ENCODE results near the gene SNX21.

Gene SNX21

DNA sequence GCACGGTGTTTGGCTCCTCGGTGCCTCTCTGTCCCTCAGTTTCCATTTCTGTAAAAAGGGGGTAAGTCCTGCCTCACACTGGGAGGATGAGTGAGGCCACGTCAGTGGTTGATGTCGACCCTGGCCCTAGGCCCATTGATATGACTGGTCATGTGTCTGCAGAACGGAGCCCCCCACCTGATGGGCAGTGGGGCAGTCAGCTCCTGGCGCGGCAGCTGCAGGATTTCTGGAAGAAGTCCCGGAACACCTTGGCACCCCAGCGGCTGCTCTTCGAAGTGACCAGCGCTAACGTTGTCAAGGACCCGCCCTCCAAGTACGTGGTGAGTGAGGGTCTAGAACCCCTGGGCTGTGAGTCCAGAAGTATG, 1.2 kb downstream of the SNX21 start:
- ATAC-seq (no peak), DNase-seq (no peak)
- H3K27ac Mint-ChIP-seq = no peak overlapping the region
- H3K4me3 Mint-ChIP-seq = peak overlapping the region; percentile 82 to 91
- H3K4me1 Mint-ChIP-seq = peaks cover 11% of the 10 kb centered on the region
- H3K27me3 Mint-ChIP-seq = no peaks in the 10 kb centered on the region
- no peaks in the 10 kb centered on the region for H3K9me3 Mint-ChIP-seq

DNA sequence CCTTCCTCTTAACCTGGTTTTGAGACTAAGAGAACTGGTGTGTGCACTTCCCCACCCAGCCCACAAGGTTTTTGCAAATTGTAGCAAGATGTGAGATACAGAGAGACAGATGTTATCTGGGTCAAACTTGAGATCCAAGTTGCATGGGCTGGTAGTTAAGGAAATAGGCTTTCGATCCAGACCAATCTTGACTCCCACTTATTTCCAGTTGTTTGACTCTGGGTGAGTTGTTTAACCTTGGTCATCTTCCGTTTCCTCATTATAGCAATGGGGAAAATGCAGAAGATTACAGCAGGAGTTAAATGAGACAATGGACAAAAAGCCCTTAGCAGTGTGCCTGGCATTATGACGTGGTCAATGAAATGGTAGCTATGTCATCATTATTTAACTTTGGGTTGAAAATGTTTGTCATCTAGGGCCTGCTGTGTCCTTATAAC, 1.7 kb downstream of the SNX21 start:
- no peaks in the 10 kb centered on the region for H3K27me3 Mint-ChIP-seq
- no peaks in the 10 kb centered on the region for H3K9me3 Mint-ChIP-seq
- ATAC-seq (no peak), DNase-seq (no peak)
- peaks cover 11% of the 10 kb centered on the region for H3K4me1 Mint-ChIP-seq
- H3K4me3 Mint-ChIP-seq = no peak overlapping the region
- H3K27ac Mint-ChIP-seq = no peak overlapping the region

DNA sequence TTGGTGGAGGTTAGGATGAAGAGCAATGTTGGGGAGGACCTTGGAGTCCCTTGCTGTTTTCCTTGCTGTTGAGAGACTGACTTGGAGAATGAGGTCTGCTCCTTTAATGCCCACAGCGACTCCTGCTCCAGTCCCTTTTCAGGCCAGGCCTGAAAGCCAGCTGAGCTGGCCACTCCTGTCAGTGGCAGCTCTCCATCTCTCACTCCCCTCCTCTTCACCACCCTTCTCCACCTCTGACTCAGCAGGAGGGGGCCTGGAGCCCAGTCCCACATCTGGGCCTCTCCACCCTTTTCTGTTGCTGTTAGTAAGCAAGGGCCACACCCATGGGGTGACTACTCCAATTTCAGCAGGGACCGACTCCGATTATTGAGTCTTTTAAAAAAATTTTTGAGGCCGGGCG, 2.2 kb downstream of the SNX21 start:
- Mint-ChIP-seq H3K27ac (no peak overlapping the region), H3K4me1 (peaks cover 11% of the 10 kb centered on the region), H3K27me3 (no peaks in the 10 kb centered on the region), H3K9me3 (no peaks in the 10 kb centered on the region), H3K4me3 (no peak overlapping the region)
- ATAC-seq (no peak), DNase-seq (no peak)

DNA sequence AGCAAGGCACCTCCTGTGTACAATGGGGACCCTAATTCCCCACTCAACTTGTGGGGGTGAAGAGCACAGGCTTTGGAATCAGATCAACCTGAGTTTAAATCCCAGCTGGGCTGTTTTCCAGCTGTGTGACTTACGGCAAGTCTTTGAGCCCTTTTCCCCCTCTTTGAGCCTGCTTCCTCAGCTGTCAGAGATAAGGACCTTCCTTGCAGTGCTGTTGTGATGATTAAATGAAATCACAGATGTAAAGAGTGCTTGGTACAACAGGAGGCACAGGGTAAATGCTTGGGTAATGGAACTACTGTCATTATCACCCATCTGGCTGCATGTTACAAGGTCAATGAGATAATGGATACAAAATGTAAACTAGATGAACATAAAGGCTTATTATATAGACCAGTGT, 3.2 kb downstream of the SNX21 start:
- ATAC-seq (no peak), DNase-seq (no peak)
- H3K4me1 Mint-ChIP-seq = peaks cover 11% of the 10 kb centered on the region
- H3K27me3 Mint-ChIP-seq = no peaks in the 10 kb centered on the region
- no peaks in the 10 kb centered on the region for H3K9me3 Mint-ChIP-seq
- no peak overlapping the region for H3K27ac Mint-ChIP-seq
- H3K4me3 Mint-ChIP-seq = no peak overlapping the region

DNA sequence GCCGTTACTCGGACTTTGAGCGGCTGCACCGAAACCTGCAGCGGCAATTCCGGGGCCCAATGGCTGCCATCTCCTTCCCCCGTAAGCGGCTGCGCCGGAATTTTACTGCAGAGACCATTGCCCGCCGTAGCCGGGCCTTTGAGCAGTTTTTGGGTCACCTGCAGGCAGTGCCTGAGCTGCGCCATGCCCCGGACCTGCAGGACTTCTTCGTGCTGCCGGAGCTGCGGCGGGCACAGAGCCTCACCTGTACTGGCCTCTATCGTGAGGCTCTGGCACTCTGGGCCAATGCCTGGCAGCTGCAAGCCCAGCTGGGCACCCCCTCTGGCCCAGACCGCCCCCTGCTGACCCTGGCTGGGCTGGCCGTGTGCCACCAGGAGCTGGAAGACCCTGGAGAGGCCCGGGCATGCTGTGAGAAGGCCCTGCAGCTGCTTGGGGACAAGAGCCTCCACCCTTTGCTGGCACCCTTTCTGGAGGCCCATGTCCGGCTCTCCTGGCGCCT, 7.2 kb downstream of the SNX21 start:
- H3K4me3 Mint-ChIP-seq = no peak overlapping the region
- no peaks in the 10 kb centered on the region for H3K27me3 Mint-ChIP-seq
- DNase-seq = no peak
- H3K4me1 Mint-ChIP-seq = no peaks in the 10 kb centered on the region
- peak overlapping the region in 1 of 2 donors; percentile 84 for H3K27ac Mint-ChIP-seq
- no peak for ATAC-seq
- H3K9me3 Mint-ChIP-seq = no peaks in the 10 kb centered on the region

DNA sequence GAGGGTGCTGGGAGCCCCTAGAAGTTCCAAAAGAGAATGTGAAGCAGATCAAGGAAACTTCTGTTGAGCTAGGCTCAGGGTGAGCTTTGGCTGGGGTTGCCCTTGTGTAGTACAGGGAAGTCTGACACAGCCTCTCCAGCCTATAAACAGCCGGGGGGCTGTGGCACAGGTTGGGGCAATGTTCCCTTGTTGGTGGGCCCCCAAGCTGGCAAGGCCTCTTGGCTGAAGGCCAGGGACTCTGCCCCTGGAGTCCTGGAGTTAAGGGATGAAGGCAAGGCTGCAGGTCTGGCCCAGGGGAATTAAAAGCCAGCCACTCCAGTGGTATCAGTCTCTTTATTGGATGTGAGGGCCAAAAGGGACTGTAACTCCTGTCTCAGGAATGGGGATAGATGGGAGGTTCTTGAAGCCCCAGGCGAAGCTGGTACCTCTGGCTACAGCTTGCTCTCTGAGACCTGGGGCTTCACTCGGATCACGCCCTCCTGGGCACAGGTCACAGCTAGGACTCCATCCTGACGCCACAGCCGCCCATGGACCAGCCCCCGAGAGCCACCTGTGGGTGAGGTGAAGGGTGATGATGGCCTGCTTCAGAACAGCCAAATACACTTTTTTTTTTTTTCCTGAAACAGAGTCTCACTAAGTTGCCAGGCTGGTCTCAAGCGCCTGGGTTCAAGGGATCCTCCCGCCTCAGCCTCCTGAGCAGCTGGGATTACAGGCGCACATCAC, 8.0 kb downstream of the SNX21 start:
- DNase-seq (no peak), ATAC-seq (no peak)
- H3K4me3 Mint-ChIP-seq = no peak overlapping the region
- H3K27me3 Mint-ChIP-seq = no peaks in the 10 kb centered on the region
- H3K9me3 Mint-ChIP-seq = no peaks in the 10 kb centered on the region
- peak overlapping the region in 1 of 2 donors; percentile 84 for H3K27ac Mint-ChIP-seq
- H3K4me1 Mint-ChIP-seq = no peaks in the 10 kb centered on the region

DNA sequence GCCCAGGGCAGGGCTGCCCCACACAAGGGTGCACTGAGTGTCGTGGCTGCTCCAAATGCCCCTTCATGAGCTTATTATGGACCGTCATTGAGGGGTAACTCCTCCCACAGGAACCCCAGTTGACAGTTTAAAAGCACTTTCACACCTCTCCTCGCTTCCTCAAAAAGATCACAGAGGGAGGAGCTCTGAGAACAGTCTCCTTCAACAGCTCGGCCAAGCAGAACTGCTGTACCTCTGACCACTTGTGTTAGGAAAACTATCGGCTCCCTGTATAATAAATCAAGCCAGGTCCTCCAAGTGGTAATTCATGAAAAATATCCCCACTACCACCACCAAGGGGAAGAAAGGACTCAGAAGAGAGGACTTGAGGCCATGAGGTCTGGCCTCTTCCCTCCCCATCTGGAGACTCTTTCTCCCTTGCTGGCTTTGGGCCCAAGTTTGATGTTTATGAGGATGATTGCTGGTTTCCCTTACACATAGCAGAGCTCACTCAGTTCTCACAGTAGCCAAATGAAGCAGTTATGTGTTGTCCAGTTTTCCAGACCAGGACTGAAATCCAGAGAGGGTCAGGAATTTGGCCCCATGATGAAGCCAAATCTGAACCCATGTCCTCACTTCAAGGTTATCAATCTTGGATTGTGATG, 8.7 kb downstream of the SNX21 start:
- Mint-ChIP-seq H3K27ac (peak overlapping the region in 1 of 2 donors; percentile 7), H3K4me1 (no peaks in the 10 kb centered on the region), H3K27me3 (no peaks in the 10 kb centered on the region), H3K4me3 (no peak overlapping the region), H3K9me3 (no peaks in the 10 kb centered on the region)
- ATAC-seq (no peak), DNase-seq (no peak)

DNA sequence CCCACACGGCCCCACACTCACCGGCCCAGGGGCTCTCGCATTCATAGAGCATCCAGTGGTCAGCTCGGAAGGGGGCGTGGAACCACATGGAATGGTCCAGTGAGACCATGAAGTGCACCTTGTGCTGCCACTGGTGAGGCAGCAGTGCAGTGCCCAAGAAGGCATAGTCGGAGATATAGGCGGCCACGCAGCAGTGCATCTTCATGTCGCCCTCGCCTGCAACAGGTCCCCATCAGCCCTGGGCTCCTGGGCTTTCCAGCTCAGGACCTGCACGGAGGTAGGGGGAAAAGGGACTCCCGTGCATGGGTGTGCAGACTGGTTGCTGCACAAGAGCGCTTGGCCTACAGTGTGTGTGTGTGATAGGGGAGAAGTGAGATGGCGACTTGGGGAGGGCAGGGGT, 9.9 kb downstream of the SNX21 start:
- no peaks in the 10 kb centered on the region for H3K9me3 Mint-ChIP-seq
- DNase-seq = no peak

DNA sequence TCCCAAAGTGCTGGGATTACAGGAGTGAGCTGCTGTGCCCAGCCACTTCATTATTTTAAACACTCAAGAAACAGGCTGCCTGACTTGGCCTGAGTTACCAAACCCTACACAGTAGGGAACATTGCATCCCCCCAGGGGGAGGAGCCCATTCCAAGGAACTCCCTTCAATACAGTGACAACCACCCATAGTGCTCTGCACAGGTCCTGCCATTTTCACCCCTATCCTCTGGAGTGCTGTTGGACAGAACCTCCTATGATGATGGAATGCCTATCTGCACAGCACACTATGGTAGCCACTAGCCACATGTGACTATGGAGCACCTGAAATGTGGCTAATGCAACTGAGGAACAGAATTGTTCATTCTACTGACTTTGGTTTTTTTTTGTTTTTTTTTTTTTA, 11.9 kb downstream of the SNX21 start:
- Mint-ChIP-seq H3K27ac (no peak overlapping the region), H3K9me3 (no peaks in the 10 kb centered on the region), H3K4me1 (peaks cover 6% of the 10 kb centered on the region), H3K4me3 (no peak overlapping the region), H3K27me3 (no peaks in the 10 kb centered on the region)
- DNase-seq (no peak), ATAC-seq (no peak)

More for the DNA sequence above, 9.9 kb downstream of the SNX21 start:
- no peak for ATAC-seq
- Mint-ChIP-seq H3K27me3 (no peaks in the 10 kb centered on the region), H3K4me1 (peaks cover 2% of the 10 kb centered on the region), H3K27ac (no peak overlapping the region), H3K4me3 (no peak overlapping the region)

DNA sequence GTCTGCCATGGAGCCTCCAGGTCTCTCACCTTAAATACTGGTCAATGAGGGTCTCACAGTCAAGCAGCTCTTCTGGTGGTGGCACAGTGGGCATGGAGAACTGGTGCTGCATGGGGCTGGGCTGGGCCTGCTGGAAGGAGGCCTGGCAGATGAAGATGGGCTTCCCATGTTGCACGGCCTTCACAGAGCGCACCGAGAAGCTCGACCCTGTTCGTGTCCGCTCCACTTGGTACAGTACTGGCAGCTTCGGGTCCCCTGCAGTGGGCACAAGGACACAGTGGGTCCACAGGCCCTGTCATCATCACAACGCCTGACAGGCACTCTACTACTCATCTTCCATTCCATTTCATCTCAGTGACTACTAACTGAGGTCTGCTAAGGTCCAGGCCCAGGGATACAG, 14.8 kb downstream of the SNX21 start:
- H3K27ac Mint-ChIP-seq = peak overlapping the region in 1 of 2 donors; percentile 89

DNA sequence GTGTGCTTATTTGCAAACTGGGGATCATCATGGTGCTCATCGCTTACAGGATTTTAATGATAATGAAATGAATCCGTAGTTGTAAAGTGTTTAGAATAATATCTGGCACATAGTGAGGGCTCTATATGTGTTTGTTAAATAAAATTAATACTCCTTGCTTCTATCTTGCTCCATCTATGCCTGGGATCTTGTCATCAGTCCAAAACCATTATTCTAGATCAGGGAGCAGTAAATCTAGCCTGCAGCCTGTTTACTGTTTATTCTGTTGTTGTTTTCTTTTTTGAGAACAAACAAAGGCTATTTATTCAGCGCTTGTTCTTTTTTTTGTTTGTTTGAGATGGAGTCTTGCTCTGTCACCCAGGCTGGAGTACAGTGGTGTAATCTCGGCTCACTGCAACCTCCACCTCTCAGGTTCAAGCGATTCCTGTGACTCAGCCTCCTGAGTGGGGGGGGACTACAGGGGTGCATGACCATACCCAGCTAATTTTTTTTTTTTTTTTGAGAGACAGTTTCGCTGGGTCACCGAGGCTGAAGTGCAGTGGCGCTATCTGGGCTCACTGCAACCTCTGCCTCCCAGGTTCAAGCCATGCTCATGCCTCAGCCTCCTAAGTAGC, 15.5 kb downstream of the SNX21 start:
- no peak overlapping the region for H3K27ac Mint-ChIP-seq
- peaks cover 14% of the 10 kb centered on the region for H3K4me1 Mint-ChIP-seq
- no peaks in the 10 kb centered on the region for H3K27me3 Mint-ChIP-seq
- H3K9me3 Mint-ChIP-seq = no peaks in the 10 kb centered on the region
- H3K4me3 Mint-ChIP-seq = no peak overlapping the region
- no peak for DNase-seq
- ATAC-seq = no peak

More for the DNA sequence above, 14.8 kb downstream of the SNX21 start:
- peaks cover 8% of the 10 kb centered on the region for H3K4me1 Mint-ChIP-seq
- H3K9me3 Mint-ChIP-seq = no peaks in the 10 kb centered on the region
- H3K4me3 Mint-ChIP-seq = no peak overlapping the region
- no peaks in the 10 kb centered on the region for H3K27me3 Mint-ChIP-seq
- ATAC-seq = no peak
- DNase-seq = no peak

DNA sequence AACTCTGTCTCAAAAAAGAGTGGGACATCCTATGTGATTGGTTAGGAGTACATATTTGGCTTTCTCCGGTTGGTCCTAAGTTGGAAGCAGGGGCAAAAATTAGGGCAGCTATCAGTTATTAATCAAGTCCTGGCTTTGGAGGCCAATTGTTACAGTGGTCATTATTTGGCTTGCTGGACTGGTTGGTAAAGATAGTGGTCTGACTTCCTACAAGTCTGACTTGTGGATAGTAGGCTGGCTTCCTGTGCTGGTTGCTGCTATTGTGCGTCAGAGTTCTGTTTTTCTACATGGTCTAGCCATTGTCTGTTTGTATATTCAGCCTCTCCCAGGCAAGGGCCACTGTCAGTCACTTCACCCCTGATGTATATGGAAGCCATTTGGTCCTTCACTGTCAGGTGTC, 16.6 kb downstream of the SNX21 start:
- H3K27ac Mint-ChIP-seq = no peak overlapping the region
- H3K27me3 Mint-ChIP-seq = no peaks in the 10 kb centered on the region
- ATAC-seq = no peak

DNA sequence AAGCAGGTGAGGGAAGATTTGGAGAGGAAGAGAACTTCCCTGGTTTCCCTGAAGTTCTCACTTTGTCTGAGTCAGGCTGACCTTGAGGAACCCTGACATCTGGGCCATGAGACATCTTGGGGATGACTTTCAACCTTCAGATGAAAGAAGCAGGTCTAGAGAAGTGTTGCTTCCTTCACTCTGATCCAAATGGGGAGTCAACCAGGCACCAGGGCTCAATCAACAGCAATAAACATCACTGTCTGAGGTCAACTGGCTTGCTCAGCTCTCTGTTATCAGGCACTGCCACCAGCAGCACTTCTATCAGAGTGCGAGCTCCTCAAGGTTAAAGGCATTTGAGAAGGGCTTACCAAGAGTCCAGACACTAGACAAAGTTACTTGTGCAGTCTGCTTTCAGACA, 17.3 kb downstream of the SNX21 start:
- ATAC-seq (no peak), DNase-seq (no peak)
- H3K27ac Mint-ChIP-seq = peak overlapping the region in 1 of 2 donors; percentile 12
- no peaks in the 10 kb centered on the region for H3K9me3 Mint-ChIP-seq
- H3K4me3 Mint-ChIP-seq = no peak overlapping the region
- H3K4me1 Mint-ChIP-seq = peaks cover 30% of the 10 kb centered on the region
- no peaks in the 10 kb centered on the region for H3K27me3 Mint-ChIP-seq

More for the DNA sequence above, 16.6 kb downstream of the SNX21 start:
- Mint-ChIP-seq H3K9me3 (no peaks in the 10 kb centered on the region), H3K4me3 (no peak overlapping the region), H3K4me1 (peaks cover 26% of the 10 kb centered on the region)
- no peak for DNase-seq

DNA sequence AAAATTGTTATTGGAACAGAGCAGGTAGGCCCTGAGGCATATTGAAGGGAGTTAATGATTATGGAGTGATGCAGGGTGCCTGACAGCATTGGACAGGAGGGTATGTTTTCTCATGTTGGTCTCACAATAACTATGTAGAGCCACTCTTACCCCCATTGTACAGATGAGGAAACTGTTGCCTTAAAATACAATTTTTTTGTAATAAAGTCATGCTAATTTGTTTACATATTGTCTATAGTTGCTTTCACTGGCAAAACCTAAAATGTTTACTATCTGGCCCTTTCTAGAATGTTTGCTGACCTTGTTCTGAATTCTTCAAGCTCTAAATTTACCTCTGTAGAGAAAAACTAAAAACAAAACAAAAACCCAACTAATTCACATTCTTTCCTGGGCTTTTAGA, 17.9 kb downstream of the SNX21 start:
- DNase-seq (no peak), ATAC-seq (no peak)
- H3K27ac Mint-ChIP-seq = peak overlapping the region in 1 of 2 donors; percentile 69
- no peaks in the 10 kb centered on the region for H3K9me3 Mint-ChIP-seq
- H3K27me3 Mint-ChIP-seq = no peaks in the 10 kb centered on the region
- peaks cover 36% of the 10 kb centered on the region for H3K4me1 Mint-ChIP-seq
- H3K4me3 Mint-ChIP-seq = no peak overlapping the region

DNA sequence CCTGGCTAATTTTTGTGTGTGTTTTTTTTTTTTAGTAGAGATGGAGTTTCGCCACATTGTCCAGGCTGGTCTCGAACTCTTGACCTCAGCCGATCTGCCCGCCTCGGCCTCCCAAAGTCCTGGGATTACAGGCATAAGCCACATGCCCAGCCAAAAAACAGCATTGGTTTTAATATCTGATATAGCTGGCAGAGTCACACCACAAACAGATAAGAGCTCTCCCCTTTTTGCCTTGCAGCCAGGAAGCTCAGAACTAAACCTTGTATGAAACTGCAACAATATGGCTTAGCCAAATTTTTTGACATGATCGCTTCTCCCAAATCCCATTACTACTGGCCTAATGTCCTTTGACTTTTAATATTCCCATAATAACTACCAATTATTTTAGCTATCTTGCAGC, 18.7 kb downstream of the SNX21 start:
- ATAC-seq (no peak), DNase-seq (no peak)
- H3K9me3 Mint-ChIP-seq = no peaks in the 10 kb centered on the region
- no peak overlapping the region for H3K27ac Mint-ChIP-seq
- peaks cover 39% of the 10 kb centered on the region for H3K4me1 Mint-ChIP-seq
- no peaks in the 10 kb centered on the region for H3K27me3 Mint-ChIP-seq
- H3K4me3 Mint-ChIP-seq = no peak overlapping the region

DNA sequence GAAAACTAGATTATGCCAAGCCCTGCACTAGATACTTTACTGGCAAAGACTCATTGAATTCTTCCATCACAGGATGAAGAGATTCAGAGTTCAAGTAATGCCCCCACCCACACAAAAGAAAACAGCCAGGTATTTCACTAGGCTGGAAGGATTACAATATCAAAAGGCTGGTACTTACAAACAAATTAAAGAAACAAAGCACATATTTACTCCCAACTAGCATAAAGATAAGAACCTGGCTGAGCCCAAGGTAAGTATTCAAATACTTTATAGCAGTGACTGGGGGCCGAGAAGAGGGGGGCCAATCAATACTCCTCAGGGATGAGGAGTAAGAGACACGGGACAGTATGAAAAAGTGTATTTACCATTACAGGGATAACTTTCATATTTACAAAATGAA, 19.9 kb downstream of the SNX21 start:
- DNase-seq (no peak), ATAC-seq (no peak)
- Mint-ChIP-seq H3K4me3 (no peak overlapping the region), H3K27me3 (no peaks in the 10 kb centered on the region), H3K9me3 (no peaks in the 10 kb centered on the region), H3K27ac (no peak overlapping the region), H3K4me1 (peaks cover 47% of the 10 kb centered on the region)

Data from stimulated activated naive CD8-positive, alpha-beta T cell treated with anti-CD3 and anti-CD28 coated beads, Interleukin-15, amount 100 ng/mL, for 72 hours (primary cell).